PC-9 (cell line): ENCODE data around the gene USP44. TPM values are rescaled to one million over a fixed set of nuclear protein-coding genes. Genes with fewer than 3 reads are reported as not detected.

Source experiments
- BruUV-seq: library from RNA; stranded (reverse); fragments of 400-500 nt; replicated peaks from 2 replicates; lab custom pipeline; 2021; lab: Mats Ljungman, UMichigan
- CTCF ChIA-PET: fragments of 300-600 bp; sonication (Branson Sonifier 250); formaldehyde crosslinking; loops from one replicate; lab custom pipeline; 2022; ENCODE audit warnings: antibody characterized with exemption; lab: Charles Lee
- POLR2A ChIA-PET: fragments of 300-600 bp; sonication (Branson Sonifier 250); formaldehyde crosslinking; loops from one replicate; lab custom pipeline; 2022; ENCODE audit warnings: antibody characterized with exemption; ENCODE audit not compliant: unreplicated experiment; lab: Charles Lee
- DNase-seq, 2 experiments: peaks; one replicate each; pipeline versions ENCODE4 v3.0.0 to v3.0.0-alpha.2; 2015 to 2022; ENCODE audit warnings: mixed read lengths in 1 of 2
- H2AFZ ChIP-seq: fragments of 200-600 bp; sonication (generic); 2 replicates; pipeline ENCODE4 v1.8.1; 2017; ENCODE audit warnings: antibody characterized with exemption
- H3F3A ChIP-seq: fragments of 200-600 bp; sonication (generic); 2 replicates; pipeline ENCODE4 v1.8.1; 2017; ENCODE audit warnings: antibody characterized with exemption, mild to moderate bottlenecking, low read depth; ENCODE audit not compliant: insufficient read depth
- H3K27ac ChIP-seq: fragments of 200-600 bp; sonication (generic); 2 replicates; pipeline ENCODE4 v1.6.1; 2016; ENCODE audit warnings: mixed run types
- H3K27me3 ChIP-seq: fragments of 200-600 bp; sonication (generic); 2 replicates; pipeline ENCODE4 v1.6.1; 2016; ENCODE audit warnings: low read depth, mixed run types; ENCODE audit not compliant: insufficient read depth
- H3K36me3 ChIP-seq: fragments of 200-600 bp; sonication (generic); 2 replicates; pipeline ENCODE4 v1.6.1; 2016; ENCODE audit warnings: low read depth, mixed run types
- H3K4me1 ChIP-seq: fragments of 200-600 bp; sonication (generic); replicated peaks from 2 replicates; pipeline ENCODE4 v1.6.1; 2016; ENCODE audit warnings: mixed run types; ENCODE audit not compliant: insufficient read depth
- H3K4me2 ChIP-seq: fragments of 200-600 bp; sonication (generic); 2 replicates; pipeline ENCODE4 v1.6.1; 2017; ENCODE audit warnings: mixed run types
- H3K4me3 ChIP-seq: fragments of 200-600 bp; sonication (generic); 2 replicates; pipeline ENCODE4 v1.6.1; 2016; ENCODE audit warnings: mixed run types
- H3K79me2 ChIP-seq: fragments of 200-600 bp; sonication (generic); 2 replicates; pipeline ENCODE4 v1.6.1; 2017; ENCODE audit warnings: low read depth, mixed run types
- H3K9me2 ChIP-seq: fragments of 200-600 bp; sonication (generic); 2 replicates; pipeline ENCODE4 v1.8.1; 2017; ENCODE audit warnings: mild to moderate bottlenecking; ENCODE audit not compliant: insufficient read depth
- H3K9me3 ChIP-seq: fragments of 200-600 bp; sonication (generic); 2 replicates; pipeline ENCODE4 v1.8.1; 2016; ENCODE audit warnings: low read depth; ENCODE audit not compliant: insufficient read depth
- H4K20me1 ChIP-seq: fragments of 200-600 bp; sonication (generic); 2 replicates; pipeline ENCODE4 v1.8.1; 2017; ENCODE audit not compliant: insufficient read depth
- EZH2 ChIP-seq: fragments of 200-600 bp; sonication (generic); IDR thresholded peaks from 2 replicates; pipeline ENCODE4 v1.8.0; 2017; ENCODE audit warnings: antibody characterized with exemption, low read depth
- intact Hi-C: fragments of 100-400 bp; cut with micrococcal nuclease; formaldehyde crosslinking; loops from one replicate; pipeline ENCODE4 v1.10.0; 2022; ENCODE audit not compliant: unreplicated experiment
- total RNA-seq: library from RNA; stranded (reverse); gene quantifications from 2 replicates; pipeline ENCODE4 v1.2.3, GENCODE V29; 2021
- TF ChIP-seq, protein P1 (sequence below): fragments of 200-600 bp; sonication (generic); conservative IDR thresholded peaks from 2 replicates; pipeline ENCODE4 v1.6.1; 2017; ENCODE audit warnings: mixed run types, antibody characterized with exemption, mild to moderate bottlenecking, moderate library complexity

Gene USP44
- total RNA-seq, 1 experiment from 2014 or later, result 1.3 TPM

DNA sequence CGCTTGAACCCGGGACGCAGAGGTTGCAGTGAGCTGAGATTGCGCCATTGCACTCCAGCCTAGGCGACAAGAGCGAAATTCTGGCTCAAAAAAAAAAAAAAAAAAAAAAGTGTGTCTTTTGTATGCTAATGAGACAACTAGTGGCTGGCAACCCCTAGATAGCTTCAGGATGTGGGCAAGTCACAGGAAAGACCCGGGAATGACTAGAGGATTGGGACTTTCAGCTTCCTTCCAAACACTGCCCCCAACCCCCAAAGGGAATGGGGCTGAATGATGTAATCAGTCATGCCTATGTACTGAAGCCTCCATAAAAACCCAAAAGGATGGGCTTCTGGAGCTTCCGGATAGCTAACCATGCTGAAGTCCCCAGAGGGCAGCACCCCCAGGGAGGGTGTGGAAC, 28.6 kb downstream of the USP44 start:
- H3K27ac ChIP-seq, result no peak overlapping the region
- H3K36me3 ChIP-seq, result no peaks in the 10 kb centered on the region
- no peak overlapping the region for H2AFZ ChIP-seq
- H3K9me3 ChIP-seq, result no peaks in the 10 kb centered on the region
- H3K4me3 ChIP-seq, result no peak overlapping the region
- BruUV-seq, result no TSS peak
- no peaks in the 10 kb centered on the region for H4K20me1 ChIP-seq
- ChIA-PET POLR2A (no interaction called here), CTCF (no interaction called here)
- H3F3A ChIP-seq, result peaks cover 7% of the 10 kb centered on the region; the same call in 1 of the 2 replicates
- H3K79me2 ChIP-seq, result no peaks in the 10 kb centered on the region
- DNase-seq, result no peak
- no peak overlapping the region for H3K4me2 ChIP-seq
- intact Hi-C loops, result no loop called here
- no peaks in the 10 kb centered on the region for H3K4me1 ChIP-seq
- H3K9me2 ChIP-seq, result no peaks in the 10 kb centered on the region
- TF ChIP-seq, protein P1, sequence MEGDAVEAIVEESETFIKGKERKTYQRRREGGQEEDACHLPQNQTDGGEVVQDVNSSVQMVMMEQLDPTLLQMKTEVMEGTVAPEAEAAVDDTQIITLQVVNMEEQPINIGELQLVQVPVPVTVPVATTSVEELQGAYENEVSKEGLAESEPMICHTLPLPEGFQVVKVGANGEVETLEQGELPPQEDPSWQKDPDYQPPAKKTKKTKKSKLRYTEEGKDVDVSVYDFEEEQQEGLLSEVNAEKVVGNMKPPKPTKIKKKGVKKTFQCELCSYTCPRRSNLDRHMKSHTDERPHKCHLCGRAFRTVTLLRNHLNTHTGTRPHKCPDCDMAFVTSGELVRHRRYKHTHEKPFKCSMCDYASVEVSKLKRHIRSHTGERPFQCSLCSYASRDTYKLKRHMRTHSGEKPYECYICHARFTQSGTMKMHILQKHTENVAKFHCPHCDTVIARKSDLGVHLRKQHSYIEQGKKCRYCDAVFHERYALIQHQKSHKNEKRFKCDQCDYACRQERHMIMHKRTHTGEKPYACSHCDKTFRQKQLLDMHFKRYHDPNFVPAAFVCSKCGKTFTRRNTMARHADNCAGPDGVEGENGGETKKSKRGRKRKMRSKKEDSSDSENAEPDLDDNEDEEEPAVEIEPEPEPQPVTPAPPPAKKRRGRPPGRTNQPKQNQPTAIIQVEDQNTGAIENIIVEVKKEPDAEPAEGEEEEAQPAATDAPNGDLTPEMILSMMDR, result no peak
- no peak for TF ChIP-seq EZH2
- H3K27me3 ChIP-seq, result no peaks in the 10 kb centered on the region

DNA sequence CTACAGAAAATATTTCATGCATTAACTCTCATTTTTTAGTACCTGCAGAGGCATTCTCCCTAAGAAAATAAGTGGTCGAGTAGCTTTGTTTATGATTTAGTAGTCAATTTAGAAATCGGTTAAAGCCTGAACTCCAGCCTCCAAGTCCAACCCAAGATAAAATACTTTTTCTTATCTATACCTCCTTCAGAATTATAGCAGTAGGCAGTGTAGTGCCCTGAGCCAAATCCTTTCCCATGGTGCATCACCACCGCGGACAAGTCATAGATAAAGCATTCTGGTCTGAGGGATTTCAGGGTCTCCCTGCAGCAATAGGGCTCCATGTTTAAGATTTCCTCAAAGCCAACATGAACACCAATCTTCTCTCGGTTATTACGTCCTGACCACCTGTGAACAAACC, 30.5 kb downstream of the USP44 start:
- DNase-seq, result no peak
- H2AFZ ChIP-seq, result no peak overlapping the region
- TF ChIP-seq EZH2, result no peak
- TF ChIP-seq, protein P1, result no peak
- H4K20me1 ChIP-seq, result no peaks in the 10 kb centered on the region
- POLR2A ChIA-PET, result no interaction called here
- H3K9me2 ChIP-seq, result no peaks in the 10 kb centered on the region
- no peaks in the 10 kb centered on the region for H3K4me1 ChIP-seq
- CTCF ChIA-PET, result no interaction called here
- no peaks in the 10 kb centered on the region for H3K79me2 ChIP-seq
- H3K4me3 ChIP-seq, result no peak overlapping the region
- BruUV-seq, result no TSS peak
- H3K4me2 ChIP-seq, result no peak overlapping the region
- peaks cover 12% of the 10 kb centered on the region; the same call in 1 of the 2 replicates for H3F3A ChIP-seq
- intact Hi-C loops, result no loop called here
- H3K27ac ChIP-seq, result no peak overlapping the region
- no peaks in the 10 kb centered on the region for H3K27me3 ChIP-seq
- H3K9me3 ChIP-seq, result no peaks in the 10 kb centered on the region
- no peaks in the 10 kb centered on the region for H3K36me3 ChIP-seq

DNA sequence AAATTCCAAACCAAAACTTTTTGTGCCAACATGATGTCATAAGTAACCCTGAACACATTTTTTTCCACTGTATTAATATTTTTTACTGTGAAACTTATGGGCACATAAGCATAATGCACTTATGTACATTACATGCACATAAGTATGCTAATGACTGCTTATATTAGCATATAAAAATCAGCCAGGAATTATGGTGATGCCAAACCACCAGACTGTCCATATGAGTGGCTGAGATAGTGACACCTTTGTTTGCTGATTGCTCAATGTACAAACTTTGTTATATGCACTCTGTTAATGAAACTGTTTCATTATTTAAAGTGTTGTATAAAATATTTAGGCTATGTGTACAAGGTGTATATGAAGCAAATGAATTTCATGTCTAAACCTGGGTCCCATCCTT, 32.3 kb downstream of the USP44 start:
- Histone ChIP-seq H4K20me1 (no peaks in the 10 kb centered on the region), H3K27me3 (no peaks in the 10 kb centered on the region), H2AFZ (no peak overlapping the region), H3K79me2 (no peaks in the 10 kb centered on the region), H3K4me1 (no peaks in the 10 kb centered on the region), H3K9me2 (no peaks in the 10 kb centered on the region), H3K9me3 (no peaks in the 10 kb centered on the region), H3K4me2 (no peak overlapping the region), H3K4me3 (no peak overlapping the region), H3K36me3 (no peaks in the 10 kb centered on the region), H3K27ac (no peak overlapping the region), H3F3A (peaks cover 12% of the 10 kb centered on the region; the same call in 1 of the 2 replicates)
- ChIA-PET CTCF (no interaction called here), POLR2A (no interaction called here)
- TF ChIP-seq, protein P1, result no peak
- no peak for TF ChIP-seq EZH2
- intact Hi-C loops, result no loop called here
- BruUV-seq, result no TSS peak
- no peak for DNase-seq
